Epithelial cell of prostate (primary cell): Measurements from ENCODE around the gene FGF13.

Experiments
- DNase-seq: peaks from one replicate; pipeline ENCODE4 v3.0.0-alpha.2; 2011; ENCODE audit warnings: low read depth, low spot score
- H3K27ac ChIP-seq: fragments of 450-650 bp; 2 replicates; pipeline ENCODE4 v1.5.1; 2017; ENCODE audit warnings: mild to moderate bottlenecking

Gene FGF13

GRCh38 chrX:138669693-138670092 lies 41.8 kb downstream of the FGF13 start:
- no peak overlapping the region for H3K27ac ChIP-seq
- no peak for DNase-seq

DNA sequence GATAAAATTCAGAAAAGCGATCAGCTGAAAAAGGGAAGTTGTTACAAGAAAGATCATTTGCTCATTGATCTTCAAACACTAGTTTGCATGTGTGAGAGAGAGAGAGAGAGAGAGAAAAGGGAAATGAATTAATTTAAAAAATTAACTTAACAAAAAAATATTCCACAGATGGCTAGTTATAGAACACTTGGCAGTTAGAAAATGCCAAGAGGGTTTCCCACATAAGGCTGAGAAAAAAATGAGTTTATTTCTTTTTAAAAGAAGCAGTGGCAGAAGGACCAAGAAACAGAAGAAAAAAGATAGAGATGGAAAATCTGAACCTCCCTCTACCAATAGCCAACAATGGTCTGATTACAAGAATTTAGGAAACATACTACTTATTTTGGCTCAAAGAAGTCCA lies 47.1 kb downstream of the FGF13 start:
- DNase-seq = no peak
- no peak overlapping the region for H3K27ac ChIP-seq

GRCh38 chrX:138664016-138664415 lies 47.5 kb downstream of the FGF13 start:
- H3K27ac ChIP-seq = no peak overlapping the region
- DNase-seq = no peak

- DNase-seq = no peak
- no peak overlapping the region for H3K27ac ChIP-seq
These were observed 60.0 kb downstream of the FGF13 start for GRCh38 chrX:138651494-138651893.

DNA sequence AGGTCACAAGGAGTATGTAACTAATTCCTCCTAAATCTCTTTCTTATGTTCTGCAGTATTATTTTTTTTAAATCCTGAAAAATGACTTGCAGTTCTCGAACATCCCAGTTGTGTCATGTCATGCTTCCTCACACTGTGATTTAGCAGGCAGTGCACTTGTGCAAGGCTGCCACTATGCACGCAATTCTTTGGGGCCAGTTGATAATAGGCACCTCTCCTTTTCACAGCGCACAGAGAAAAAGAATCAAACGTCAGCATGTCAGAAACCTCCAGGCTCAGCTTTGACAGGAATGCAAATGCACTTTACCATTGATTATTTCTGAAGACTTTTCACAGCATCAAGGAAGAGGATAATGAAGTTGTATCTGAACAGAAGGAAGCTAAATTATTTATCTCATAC lies 62.9 kb downstream of the FGF13 start:
- no peak overlapping the region for H3K27ac ChIP-seq
- DNase-seq = no peak

- no peak for DNase-seq
- no peak overlapping the region for H3K27ac ChIP-seq
These were observed 72.5 kb downstream of the FGF13 start for GRCh38 chrX:138638996-138639395.
